IPS-NIHi11 (cell line): ENCODE measurements around the gene WNT1.

Source experiments
- DNase-seq: peaks from one replicate; pipeline ENCODE4 v3.0.0; 2012; ENCODE audit warnings: mixed read lengths, low spot score

Gene WNT1

GRCh38 chr12:48978291-48978740, at the start of gene WNT1:
Gene WNT1 (plus strand): TSS chr12:48978322. CDS start chr12:48978651, 329 bp downstream.
- DNase-seq = no peak

GRCh38 chr12:48929551-48929950, 48.6 kb upstream of the WNT1 start:
- DNase-seq = no peak

- no peak for DNase-seq
Observed at GRCh38 chr12:48930475-48930874, 47.6 kb upstream of the WNT1 start.

- no peak for DNase-seq
Observed at GRCh38 chr12:48932878-48933277, 45.2 kb upstream of the WNT1 start.

GRCh38 chr12:48933664-48934311, 44.3 kb upstream of the WNT1 start:
- no peak for DNase-seq

DNA sequence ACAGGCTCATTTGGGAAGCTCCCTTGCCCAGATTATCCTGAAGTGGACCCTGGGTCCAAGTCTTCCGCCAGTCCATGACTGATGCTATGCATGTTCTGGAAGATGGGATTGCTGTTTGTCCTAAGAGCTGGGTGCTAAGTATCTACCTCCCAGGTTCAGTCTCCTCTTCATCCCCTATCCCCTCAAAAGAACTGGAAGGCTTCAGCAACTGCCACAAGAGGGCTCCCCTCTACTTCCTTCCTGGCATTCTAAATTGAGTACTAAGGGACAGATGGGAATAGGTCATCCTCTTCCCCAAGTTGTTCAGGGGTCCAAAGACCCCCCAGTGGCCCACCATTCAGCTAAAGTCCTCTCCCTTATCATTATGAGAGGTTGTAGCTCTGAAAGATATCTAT, 43.8 kb upstream of the WNT1 start:
- peak; percentile 40 for DNase-seq

GRCh38 chr12:48936379-48936979, 41.6 kb upstream of the WNT1 start:
- peak; percentile 96 for DNase-seq

DNA sequence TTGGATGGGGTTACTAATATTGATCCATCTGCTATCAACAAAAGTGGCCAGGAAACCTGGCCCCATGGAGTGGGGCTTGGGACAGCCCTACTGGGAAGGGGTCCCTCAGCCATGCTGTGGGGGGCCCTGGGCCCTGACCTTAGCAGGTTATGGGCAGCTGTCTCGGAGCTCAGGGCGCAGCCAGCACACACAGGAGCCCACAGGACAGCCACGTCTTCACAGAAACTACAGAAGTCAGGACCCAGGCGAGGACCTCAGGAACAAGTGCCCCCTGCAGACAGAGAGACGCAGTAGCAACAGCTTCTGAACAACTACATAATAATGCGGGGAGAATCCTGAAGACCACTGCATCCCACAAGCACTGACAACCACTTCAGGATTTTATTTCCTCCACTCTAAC, 41.0 kb upstream of the WNT1 start:
- peak; percentile 64 for DNase-seq

GRCh38 chr12:48938805-48939204, 39.3 kb upstream of the WNT1 start:
- DNase-seq = no peak

DNA sequence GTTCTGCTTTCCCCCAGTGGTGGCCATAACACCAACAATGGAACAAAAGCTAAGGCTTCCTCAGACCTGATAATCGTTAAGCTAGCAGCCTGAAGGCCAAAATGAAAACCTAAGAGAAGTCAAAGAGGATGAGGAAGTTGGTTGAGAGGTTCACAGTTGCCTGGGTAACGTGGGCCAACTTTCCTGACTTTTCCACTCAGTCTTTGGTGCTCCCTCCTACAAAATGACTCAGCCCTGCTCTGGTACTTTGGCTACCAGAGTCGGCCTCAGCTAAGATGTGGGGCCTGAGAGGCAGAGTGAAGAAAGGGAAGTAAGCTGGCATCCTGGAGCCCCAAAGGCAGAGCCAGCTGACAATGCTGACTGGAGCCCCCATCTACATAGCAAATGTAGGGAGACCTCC, 37.9 kb upstream of the WNT1 start:
- no peak for DNase-seq

GRCh38 chr12:48943221-48943620, 34.9 kb upstream of the WNT1 start:
- no peak for DNase-seq

DNA sequence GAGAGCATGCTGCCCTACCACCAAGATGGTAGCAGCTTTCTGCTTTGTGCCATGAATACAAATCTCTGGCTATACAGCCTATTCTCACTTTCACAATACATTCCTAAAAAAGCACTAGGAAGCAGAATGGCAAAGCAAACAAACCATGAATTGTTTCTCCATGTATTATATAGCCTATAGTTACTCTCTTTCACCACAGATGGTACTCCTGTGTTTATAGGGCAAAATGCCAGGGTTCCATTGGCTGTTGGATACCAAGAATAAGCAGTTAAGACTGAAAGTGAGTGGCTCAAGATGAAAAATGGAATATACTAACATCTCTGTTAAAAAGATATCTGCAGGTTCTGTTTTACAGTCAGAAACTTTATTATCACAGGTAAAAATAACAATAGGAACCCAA, 31.9 kb upstream of the WNT1 start:
- no peak for DNase-seq

DNA sequence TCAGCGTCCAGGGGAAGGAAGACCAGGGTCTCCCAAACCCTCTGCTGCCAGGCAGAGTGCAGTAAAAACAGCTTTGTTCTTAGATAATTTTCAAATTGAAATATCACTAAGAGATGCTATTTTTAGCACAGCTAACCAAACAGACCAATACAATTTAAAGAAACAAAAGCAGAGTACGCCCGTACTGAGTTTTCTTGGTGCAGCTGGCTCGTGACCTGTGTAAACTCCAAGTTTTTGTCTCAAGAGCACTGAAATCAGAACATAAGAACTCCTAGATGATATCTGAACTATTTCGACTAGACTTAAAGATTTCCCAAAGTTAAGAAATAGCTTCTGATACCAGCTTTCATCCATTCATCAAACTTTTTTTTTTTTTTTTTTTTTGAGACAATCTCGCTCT, 31.2 kb upstream of the WNT1 start:
- no peak for DNase-seq

- DNase-seq = no peak
Observed at GRCh38 chr12:48947727-48948126, 30.4 kb upstream of the WNT1 start.

- no peak for DNase-seq
Observed at GRCh38 chr12:48952691-48953090, 25.4 kb upstream of the WNT1 start.

GRCh38 chr12:48954061-48954460, 24.1 kb upstream of the WNT1 start:
- DNase-seq = no peak

- no peak for DNase-seq
Observed at GRCh38 chr12:48954841-48955501, 23.2 kb upstream of the WNT1 start.

DNA sequence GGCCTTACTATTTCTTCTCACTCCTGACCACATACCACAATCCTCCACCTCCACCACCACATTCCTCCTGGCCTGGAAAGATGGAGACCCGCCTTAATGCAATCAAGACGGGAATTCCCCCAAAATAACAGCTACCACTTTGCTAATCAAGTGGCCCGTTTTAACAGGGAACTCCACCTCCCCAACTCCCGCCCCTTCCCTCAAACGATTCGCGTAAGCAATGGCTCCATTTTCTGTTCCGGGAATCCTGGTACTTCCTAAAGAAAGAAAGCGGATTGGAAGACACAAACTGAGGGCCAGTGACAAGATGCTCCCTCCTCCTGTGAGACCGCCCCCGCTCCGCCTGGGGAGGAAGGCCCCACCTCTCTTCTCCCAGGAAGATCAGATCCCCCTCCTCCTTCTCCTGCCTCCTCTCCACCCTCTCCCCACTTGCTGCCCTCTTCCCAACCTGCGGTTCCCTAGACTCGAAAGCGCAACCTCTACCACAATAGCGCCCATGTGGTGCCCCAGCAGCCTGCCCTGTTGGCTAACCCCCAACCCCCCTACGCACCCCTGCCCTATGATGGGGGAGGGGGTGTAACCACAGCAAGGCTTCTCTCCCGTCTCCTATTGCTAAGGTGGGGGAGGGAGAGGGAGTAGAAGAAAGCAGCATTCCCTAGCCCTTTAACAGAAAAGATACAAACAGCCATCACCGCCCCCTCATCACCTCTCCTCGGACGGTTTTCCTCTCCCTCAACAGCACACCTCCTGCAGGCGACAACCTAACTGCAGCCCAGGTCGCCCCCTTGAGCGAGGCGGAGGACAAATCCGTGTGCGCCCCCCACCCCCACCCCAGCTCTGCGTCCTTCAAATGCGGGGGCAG, 21.6 kb upstream of the WNT1 start:
- DNase-seq = peak; percentile 94

DNA sequence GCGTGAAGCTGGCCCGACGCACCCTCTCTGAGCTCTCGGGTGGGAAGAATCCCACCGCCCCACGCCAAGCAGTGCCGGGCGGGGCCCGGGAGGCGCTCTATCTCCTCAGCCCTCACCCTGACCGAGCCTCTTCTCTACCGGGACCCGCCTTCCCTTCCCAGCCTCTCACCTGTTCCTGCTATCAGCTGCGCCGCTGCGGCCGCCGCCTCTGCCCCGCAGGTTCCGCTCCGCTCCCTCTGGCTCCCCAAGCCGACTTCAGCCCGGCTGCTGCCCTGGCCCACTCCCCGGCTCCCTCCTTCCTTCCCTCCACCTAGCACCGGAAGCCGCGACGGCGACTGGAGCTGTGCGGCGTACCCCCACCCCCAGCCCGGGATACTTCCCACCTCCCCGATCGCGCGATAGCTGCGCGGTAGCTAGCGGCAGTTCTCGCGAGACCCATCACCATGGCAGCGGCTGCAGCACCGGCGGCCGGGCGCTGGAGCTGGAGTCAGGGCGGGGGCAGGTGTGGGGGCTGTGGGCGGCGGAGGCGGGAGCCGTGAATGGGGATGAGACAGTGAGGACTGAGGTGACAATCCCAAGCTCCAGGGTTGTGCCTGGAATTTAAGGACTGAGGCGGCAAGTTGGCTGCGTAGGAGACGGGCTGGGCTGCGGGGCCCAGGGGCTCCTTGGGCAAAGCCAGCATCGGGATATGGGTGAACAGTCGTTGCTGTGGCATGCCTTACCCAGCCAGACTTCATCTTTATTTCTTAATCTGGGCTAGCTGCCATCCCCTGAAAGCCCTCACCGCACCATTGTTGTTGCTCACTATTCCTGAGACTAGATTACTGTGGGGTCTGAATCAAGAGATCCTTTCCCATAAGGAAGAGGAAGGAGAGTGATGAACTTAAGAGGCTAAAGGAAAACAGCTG, 20.7 kb upstream of the WNT1 start, which contains the start of gene ARF3:
ARF3 (minus strand) TSS at position 347 of the 908 bp plus-strand sequence. CDS start 16,392 bp downstream, outside the sequence.
- peak; percentile 97 for DNase-seq

DNA sequence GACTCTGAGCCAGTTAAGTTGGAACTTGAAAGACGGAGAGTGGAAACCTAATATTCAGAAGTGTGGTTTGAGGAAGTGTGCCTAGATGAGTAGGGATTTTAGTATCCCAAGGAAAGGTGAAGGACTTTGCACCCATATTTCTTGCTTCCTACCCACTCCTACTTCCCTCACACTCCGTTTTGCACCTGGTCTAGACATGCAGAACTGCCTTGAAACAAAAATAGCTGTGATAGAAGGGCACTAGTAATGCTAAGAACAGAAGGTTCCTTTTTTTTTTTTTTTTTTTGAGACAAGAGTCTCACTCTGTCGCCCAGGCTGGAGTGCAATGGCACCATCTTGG, 20.1 kb upstream of the WNT1 start:
- DNase-seq = no peak

GRCh38 chr12:48960834-48961233, 17.3 kb upstream of the WNT1 start:
- no peak for DNase-seq
